ENCODE data around the gene REEP1.
"Not testable (repeated sequence)": the region's sequence is repeated elsewhere in the genome, so short reads cannot be mapped to it uniquely, and the experiment has no call there.

REEP1 gene

GRCh38 chr2:86216575-86217555, 120.6 kb downstream of the REEP1 start:
- no peak for DNase-seq (ENCODE audit: insufficient read length, low spot score)
- FAIRE-seq: no peak
- no peak for TF ChIP-seq POLR2A (IDR thresholded peaks at IDR 0.05; ENCODE audit: low read depth, low read length)

- DNase-seq (ENCODE audit: insufficient read length, low spot score) (no peak), FAIRE-seq (no peak)
- TF ChIP-seq POLR2A (IDR thresholded peaks at IDR 0.05; ENCODE audit: low read depth, low read length): no peak
Measured at GRCh38 chr2:86214503-86214832, 123.0 kb downstream of the REEP1 start.

GRCh38 chr2:86213699-86214502, 123.5 kb downstream of the REEP1 start:
- no peak for TF ChIP-seq POLR2A (IDR thresholded peaks at IDR 0.05; ENCODE audit: low read depth, low read length)
- FAIRE-seq (no peak), DNase-seq (ENCODE audit: insufficient read length, low spot score) (no peak)

- DNase-seq (ENCODE audit: insufficient read length, low spot score) (no peak), FAIRE-seq (no peak)
- no peak for TF ChIP-seq POLR2A (IDR thresholded peaks at IDR 0.05; ENCODE audit: low read depth, low read length)
Measured at GRCh38 chr2:86213056-86213455, 124.4 kb downstream of the REEP1 start.

GRCh38 chr2:86211796-86212188, 125.6 kb downstream of the REEP1 start:
- DNase-seq (ENCODE audit: insufficient read length, low spot score) (no peak), FAIRE-seq (no peak)
- no peak for TF ChIP-seq POLR2A (IDR thresholded peaks at IDR 0.05; ENCODE audit: low read depth, low read length)

- no peak for TF ChIP-seq POLR2A (IDR thresholded peaks at IDR 0.05; ENCODE audit: low read depth, low read length)
- DNase-seq (ENCODE audit: insufficient read length, low spot score): no peak
- FAIRE-seq: no peak
Measured at GRCh38 chr2:86211033-86211795, 126.2 kb downstream of the REEP1 start.

- TF ChIP-seq POLR2A (IDR thresholded peaks at IDR 0.05; ENCODE audit: low read depth, low read length): no peak
- DNase-seq (ENCODE audit: insufficient read length, low spot score): no peak
- FAIRE-seq: no peak
Measured at GRCh38 chr2:86204458-86204857, 133.0 kb downstream of the REEP1 start.

GRCh38 chr2:86203614-86204013, 133.8 kb downstream of the REEP1 start:
- FAIRE-seq: no peak
- DNase-seq (ENCODE audit: insufficient read length, low spot score): no peak
- no peak for TF ChIP-seq POLR2A (IDR thresholded peaks at IDR 0.05; ENCODE audit: low read depth, low read length)

- FAIRE-seq: no peak
Measured at GRCh38 chr2:86202702-86203101, 134.7 kb downstream of the REEP1 start.

GRCh38 chr2:86202336-86202692, 135.1 kb downstream of the REEP1 start:
- no peak for DNase-seq (ENCODE audit: insufficient read length, low spot score)
- no peak for FAIRE-seq
- no peak for TF ChIP-seq POLR2A (IDR thresholded peaks at IDR 0.05; ENCODE audit: low read depth, low read length)

More at GRCh38 chr2:86202702-86203101, 134.7 kb downstream of the REEP1 start:
- TF ChIP-seq POLR2A (IDR thresholded peaks at IDR 0.05; ENCODE audit: low read depth, low read length): no peak
- no peak for DNase-seq (ENCODE audit: insufficient read length, low spot score)

- TF ChIP-seq POLR2A (IDR thresholded peaks at IDR 0.05; ENCODE audit: low read depth, low read length): no peak
- no peak for FAIRE-seq
- DNase-seq (ENCODE audit: insufficient read length, low spot score): no peak
Measured at GRCh38 chr2:86201671-86202335, 135.6 kb downstream of the REEP1 start.

- not testable (repeated sequence) for DNase-seq (ENCODE audit: insufficient read length, low spot score); FAIRE-seq
Measured at GRCh38 chr2:86200564-86200963, 136.9 kb downstream of the REEP1 start.

GRCh38 chr2:86199834-86200177, 137.6 kb downstream of the REEP1 start:
- FAIRE-seq (no peak), DNase-seq (ENCODE audit: insufficient read length, low spot score) (no peak)
- TF ChIP-seq POLR2A (IDR thresholded peaks at IDR 0.05; ENCODE audit: low read depth, low read length): no peak

Data from H54 (cell line).